ENCODE measurements around the gene DIPK1A.

DNA sequence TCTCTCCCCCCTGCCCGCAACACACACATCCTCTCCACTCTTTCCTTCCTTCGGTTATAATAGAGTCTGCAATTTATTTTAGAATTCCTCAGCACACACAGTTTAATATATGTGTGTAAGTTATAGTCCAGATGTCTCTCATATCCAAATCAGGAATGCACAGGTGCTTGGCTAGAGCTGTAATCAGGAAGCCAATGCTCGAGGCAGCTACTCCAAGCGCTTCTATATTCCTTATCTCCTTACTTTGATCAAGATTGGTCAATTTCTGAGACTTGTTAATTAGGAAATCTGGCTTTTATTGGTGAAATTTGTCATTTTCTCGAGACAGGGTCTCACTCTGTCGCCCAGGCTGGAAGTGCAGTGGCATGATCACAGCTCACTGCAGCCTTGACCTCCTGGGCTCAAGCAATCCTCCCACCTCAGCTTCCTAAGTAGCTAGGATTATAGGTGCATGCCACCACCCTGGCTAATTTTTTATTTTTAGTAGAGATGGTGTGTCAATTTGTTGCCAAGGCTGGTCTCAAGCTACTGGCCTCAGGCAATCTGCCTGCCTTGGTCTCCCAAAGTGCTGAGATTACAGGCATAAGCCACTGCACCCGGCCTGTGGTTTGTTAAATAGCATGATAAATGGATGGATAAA, 101.7 kb downstream of the DIPK1A start:
- TF ChIP-seq POLR2AphosphoS5 (IDR thresholded peaks at IDR 0.05; ENCODE audit: low read depth, low read length) (no peak), POLR2A (IDR thresholded peaks at IDR 0.05; ENCODE audit: low read depth, low read length) (no peak)
